HUES48 (cell line): ENCODE data around the gene UBE2S.
"Not testable (repeated sequence)": the region's sequence is repeated elsewhere in the genome, so short reads cannot be mapped to it uniquely, and the experiment has no call there.

Source experiments
- H3K27ac ChIP-seq: one replicate; pipeline ENCODE4 v1.7.0; 2013; ENCODE audit warnings: low read depth, low read length, inconsistent platforms
- H3K27me3 ChIP-seq: 2 replicates; pipeline ENCODE4 v1.6.1; 2013; ENCODE audit warnings: mild to moderate bottlenecking, low read length; ENCODE audit not compliant: control insufficient read depth, insufficient read depth
- H3K36me3 ChIP-seq: 2 replicates; pipeline ENCODE4 v1.6.1; 2013; ENCODE audit warnings: low read length; ENCODE audit not compliant: control insufficient read depth, insufficient read depth
- H3K4me1 ChIP-seq: 2 replicates; pipeline ENCODE4 v1.6.1; 2013; ENCODE audit warnings: mild to moderate bottlenecking, low read length; ENCODE audit not compliant: control insufficient read depth, insufficient read depth
- H3K4me3 ChIP-seq: 2 replicates; pipeline ENCODE4 v1.5.1; 2013; ENCODE audit warnings: mild to moderate bottlenecking, low read depth, low read length
- H3K9ac ChIP-seq: 2 replicates; pipeline ENCODE4 v1.6.1; 2013; ENCODE audit warnings: mild to moderate bottlenecking, low read depth, low read length, moderate library complexity
- H3K9me3 ChIP-seq: 2 replicates; pipeline ENCODE4 v1.6.1; 2013; ENCODE audit warnings: low read length; ENCODE audit not compliant: control insufficient read depth, insufficient read depth

The UBE2S gene

DNA sequence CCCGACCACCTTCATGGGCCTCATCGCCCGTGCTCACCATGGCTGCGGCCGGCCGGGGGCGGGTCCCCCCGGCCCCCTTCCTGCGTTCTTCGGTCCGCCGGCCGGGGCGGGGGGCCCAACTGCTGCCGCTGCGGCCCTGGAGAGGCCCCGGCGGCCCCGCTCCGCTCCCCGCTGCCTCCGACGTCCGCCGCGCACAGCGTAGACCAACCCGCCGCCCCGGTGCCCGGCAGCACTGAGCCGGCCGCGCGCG lies at the start of gene UBE2S:
Gene UBE2S, minus strand, starts transcription at position 239 of the 250 bp plus-strand sequence. Its CDS starts 199 bp downstream, at position 40.
- Histone ChIP-seq H3K27ac (peak within 1 kb of the TSS; percentile 98), H3K36me3 (peaks cover 39% of the 10 kb centered on the region), H3K4me1 (peaks cover 12% of the 10 kb centered on the region), H3K9ac (peak within 1 kb of the TSS; percentile 84), H3K4me3 (peak within 1 kb of the TSS; percentile 89)
- not testable (repeated sequence) for H3K27me3 ChIP-seq, H3K9me3 ChIP-seq

DNA sequence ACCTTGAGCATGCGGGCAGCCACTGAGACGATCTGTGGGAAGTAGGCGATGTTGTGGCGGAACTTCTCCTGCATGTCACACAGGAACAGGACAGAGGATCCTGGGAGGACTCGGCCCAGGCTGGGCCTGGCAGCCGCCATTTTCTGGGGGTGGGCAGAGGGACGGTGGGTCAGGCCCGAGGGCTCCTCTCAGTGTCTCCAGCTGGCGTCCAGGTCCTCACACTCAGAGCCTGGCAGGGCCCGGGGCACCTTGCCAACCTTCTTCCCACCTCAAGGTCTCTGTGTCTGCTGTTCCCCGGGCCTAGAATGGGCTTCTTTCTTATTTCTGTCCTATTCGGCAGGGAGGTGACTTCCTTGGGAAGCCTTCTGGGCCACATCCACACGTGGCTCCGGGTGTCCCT lies 48.8 kb upstream of the UBE2S start:
- Histone ChIP-seq H3K4me1 (peaks cover 16% of the 10 kb centered on the region), H3K27ac (no peak overlapping the region), H3K9ac (no peak overlapping the region), H3K27me3 (peaks cover 12% of the 10 kb centered on the region), H3K4me3 (no peak overlapping the region), H3K9me3 (no peaks in the 10 kb centered on the region), H3K36me3 (peaks cover 22% of the 10 kb centered on the region)

GRCh38 chr19:55455576-55456235 lies 48.1 kb upstream of the UBE2S start:
- Histone ChIP-seq H3K4me3 (no peak overlapping the region), H3K9ac (no peak overlapping the region), H3K9me3 (no peaks in the 10 kb centered on the region), H3K4me1 (peaks cover 14% of the 10 kb centered on the region), H3K27ac (no peak overlapping the region), H3K36me3 (peaks cover 22% of the 10 kb centered on the region), H3K27me3 (peaks cover 18% of the 10 kb centered on the region)

DNA sequence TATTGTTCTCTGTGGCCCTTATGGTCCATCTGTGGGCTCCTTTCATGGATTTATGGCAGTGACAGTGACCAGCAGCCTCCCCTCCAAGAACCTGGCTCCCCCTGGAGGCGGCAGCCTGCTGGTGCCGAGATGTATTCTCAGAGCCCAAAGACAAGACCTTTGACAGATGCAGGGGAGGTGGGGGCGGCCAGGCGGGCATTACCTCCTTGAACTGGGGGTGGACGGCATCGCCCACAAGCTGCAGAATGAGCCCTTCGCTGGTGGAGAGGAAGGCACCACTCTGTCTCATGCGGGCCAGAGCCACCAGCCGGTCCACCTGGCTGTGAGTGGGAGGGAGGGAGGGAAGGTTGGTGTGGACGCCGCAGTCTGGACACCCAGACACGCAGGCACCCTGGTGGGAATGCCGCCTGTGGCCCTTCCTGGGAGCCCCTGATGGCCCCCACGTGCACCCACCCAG lies 47.2 kb upstream of the UBE2S start:
- Histone ChIP-seq H3K27ac (no peak overlapping the region), H3K4me1 (peaks cover 5% of the 10 kb centered on the region; the same call in 1 of the 2 replicates), H3K9ac (no peak overlapping the region), H3K4me3 (no peak overlapping the region), H3K36me3 (peaks cover 22% of the 10 kb centered on the region), H3K27me3 (peaks cover 26% of the 10 kb centered on the region), H3K9me3 (no peaks in the 10 kb centered on the region)

- peaks cover 22% of the 10 kb centered on the region for H3K36me3 ChIP-seq
- H3K27me3 ChIP-seq: peaks cover 38% of the 10 kb centered on the region
- no peak overlapping the region for H3K27ac ChIP-seq
- H3K9ac ChIP-seq: no peak overlapping the region
- peaks cover 4% of the 10 kb centered on the region; the same call in 1 of the 2 replicates for H3K4me1 ChIP-seq
- no peak overlapping the region for H3K4me3 ChIP-seq
- no peaks in the 10 kb centered on the region for H3K9me3 ChIP-seq
Measured at GRCh38 chr19:55453511-55454260, 46.1 kb upstream of the UBE2S start.

- Histone ChIP-seq H3K36me3 (peaks cover 22% of the 10 kb centered on the region), H3K4me1 (peaks cover 4% of the 10 kb centered on the region; the same call in 1 of the 2 replicates), H3K4me3 (peak overlapping the region; percentile 57; the same call in 1 of the 2 replicates), H3K9me3 (no peaks in the 10 kb centered on the region), H3K27me3 (peaks cover 46% of the 10 kb centered on the region), H3K27ac (no peak overlapping the region), H3K9ac (no peak overlapping the region)
Measured at GRCh38 chr19:55452749-55453346, 45.3 kb upstream of the UBE2S start.

DNA sequence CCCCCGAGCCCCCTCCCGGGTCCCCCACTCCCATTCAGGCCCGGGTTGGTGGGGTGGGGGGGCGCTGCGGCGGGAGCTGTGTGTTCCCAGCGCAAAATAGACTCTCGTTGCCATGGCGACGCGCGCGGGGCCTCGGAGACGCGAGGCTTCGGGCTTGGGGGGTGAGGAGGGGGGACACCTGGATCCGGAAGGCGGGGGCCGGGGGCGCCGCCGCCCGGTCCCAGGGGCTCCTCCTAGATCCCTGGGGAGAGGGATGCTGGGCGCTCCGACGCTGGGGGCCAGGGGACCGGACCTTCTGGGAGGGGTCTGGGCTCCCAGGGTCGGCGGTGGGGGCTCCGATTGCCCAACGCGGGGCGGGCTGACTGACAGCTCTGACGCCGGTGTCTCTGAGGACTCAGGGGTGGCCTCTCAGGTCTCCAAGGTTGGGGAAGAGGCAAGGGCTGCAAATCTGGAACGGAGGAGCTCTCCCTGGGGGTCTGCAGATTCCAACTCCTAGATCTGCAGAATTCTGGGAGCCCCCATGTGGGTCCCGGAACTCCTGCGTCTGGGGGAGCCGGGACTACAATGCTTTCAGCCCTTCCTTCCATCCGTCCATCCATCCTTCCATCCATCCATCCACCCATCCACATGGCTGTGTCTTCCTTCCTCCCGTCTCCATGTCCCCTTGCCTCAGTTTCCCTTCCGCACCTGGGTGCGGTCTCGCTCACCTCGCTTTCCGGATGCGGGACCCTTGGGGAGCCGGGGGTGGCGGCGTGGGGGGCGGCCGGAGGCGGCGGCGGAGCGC lies 44.6 kb upstream of the UBE2S start:
- Histone ChIP-seq H3K9ac (no peak overlapping the region), H3K4me3 (peak overlapping the region; percentile 57), H3K9me3 (no peaks in the 10 kb centered on the region), H3K27me3 (peaks cover 53% of the 10 kb centered on the region), H3K36me3 (peaks cover 22% of the 10 kb centered on the region), H3K27ac (no peak overlapping the region), H3K4me1 (peaks cover 4% of the 10 kb centered on the region; the same call in 1 of the 2 replicates)

DNA sequence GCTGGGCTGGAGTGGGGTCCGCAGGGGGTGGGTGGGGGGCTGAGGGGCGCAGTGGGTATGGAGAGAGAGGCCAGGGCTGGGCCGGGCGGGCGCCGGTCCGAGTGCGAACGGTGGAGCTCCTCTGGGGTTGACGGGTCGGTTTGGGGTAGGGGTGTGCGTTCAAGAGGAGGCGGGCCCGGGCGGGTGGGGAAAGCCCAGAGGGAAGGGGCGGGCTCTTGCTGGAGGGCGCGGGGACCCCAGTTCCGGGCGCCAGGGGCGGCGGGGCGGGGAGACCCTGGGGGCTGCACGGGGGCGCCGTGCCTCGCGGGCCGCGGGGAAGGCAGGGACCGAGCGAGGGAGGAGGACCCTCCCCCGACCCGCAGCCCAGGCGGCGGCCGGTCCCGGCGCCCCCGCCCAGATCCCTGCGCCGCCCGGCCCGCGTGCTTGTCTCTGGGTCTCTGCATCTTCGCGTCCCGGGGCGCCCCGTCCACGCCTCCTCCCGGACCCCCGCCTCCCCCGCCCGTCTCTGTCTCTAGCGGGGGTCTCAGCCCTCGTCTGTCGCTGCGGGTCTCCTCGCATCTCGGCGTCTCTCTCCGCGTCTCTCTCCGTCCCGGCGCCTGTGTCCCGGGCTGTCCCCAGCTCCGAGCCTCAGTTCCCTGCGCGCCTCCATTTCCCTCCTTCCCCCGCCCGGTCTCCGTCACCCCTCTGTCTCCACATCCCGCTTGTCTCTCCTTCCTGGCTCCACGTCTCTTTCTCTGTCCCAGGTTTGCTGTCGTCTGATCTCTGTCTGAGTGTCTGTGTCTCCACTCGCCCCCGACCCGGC lies 43.8 kb upstream of the UBE2S start:
- Histone ChIP-seq H3K4me3 (peak overlapping the region; percentile 45), H3K27me3 (peaks cover 61% of the 10 kb centered on the region), H3K36me3 (peaks cover 18% of the 10 kb centered on the region), H3K4me1 (peaks cover 4% of the 10 kb centered on the region; the same call in 1 of the 2 replicates), H3K9ac (no peak overlapping the region), H3K27ac (no peak overlapping the region), H3K9me3 (no peaks in the 10 kb centered on the region)

DNA sequence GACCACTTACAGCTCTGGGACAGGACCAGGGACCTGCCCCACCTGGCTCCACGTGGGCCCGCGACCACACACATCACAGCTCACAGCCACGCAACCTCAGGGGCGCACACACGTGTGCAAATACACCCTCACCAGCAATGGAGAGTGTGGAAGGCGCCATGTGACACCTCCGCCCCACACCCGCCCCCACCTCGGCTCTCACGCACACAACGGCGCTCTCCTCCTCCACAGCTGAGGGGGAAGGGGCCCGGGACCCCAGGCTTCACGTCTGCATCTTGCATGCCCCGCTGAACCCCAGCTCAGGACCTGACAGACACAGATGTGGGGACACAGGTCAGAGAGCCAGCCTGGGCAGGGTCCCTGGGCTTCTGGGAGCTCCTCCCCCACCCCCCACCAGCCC lies 41.9 kb upstream of the UBE2S start:
- peaks cover 4% of the 10 kb centered on the region; the same call in 1 of the 2 replicates for H3K4me1 ChIP-seq
- H3K27ac ChIP-seq: no peak overlapping the region
- H3K4me3 ChIP-seq: no peak overlapping the region

GRCh38 chr19:55448175-55448490 lies 40.5 kb upstream of the UBE2S start:
- not testable (repeated sequence) for H3K27ac ChIP-seq, H3K9ac ChIP-seq, H3K4me1 ChIP-seq, H3K9me3 ChIP-seq, H3K36me3 ChIP-seq, H3K4me3 ChIP-seq
- H3K27me3 ChIP-seq: peaks cover 91% of the 10 kb centered on the region

More for the DNA sequence above, 41.9 kb upstream of the UBE2S start:
- H3K9me3 ChIP-seq: no peaks in the 10 kb centered on the region
- H3K9ac ChIP-seq: no peak overlapping the region
- peaks cover 78% of the 10 kb centered on the region for H3K27me3 ChIP-seq
- peaks cover 8% of the 10 kb centered on the region; the same call in 1 of the 2 replicates for H3K36me3 ChIP-seq
